SIG-M5 (cell line): ENCODE measurements around the gene KCTD3.

Experiments
- DNase-seq: peaks from one replicate; lab custom pipeline; 2025; lab: John Stamatoyannopoulos, UW

The KCTD3 gene

DNA sequence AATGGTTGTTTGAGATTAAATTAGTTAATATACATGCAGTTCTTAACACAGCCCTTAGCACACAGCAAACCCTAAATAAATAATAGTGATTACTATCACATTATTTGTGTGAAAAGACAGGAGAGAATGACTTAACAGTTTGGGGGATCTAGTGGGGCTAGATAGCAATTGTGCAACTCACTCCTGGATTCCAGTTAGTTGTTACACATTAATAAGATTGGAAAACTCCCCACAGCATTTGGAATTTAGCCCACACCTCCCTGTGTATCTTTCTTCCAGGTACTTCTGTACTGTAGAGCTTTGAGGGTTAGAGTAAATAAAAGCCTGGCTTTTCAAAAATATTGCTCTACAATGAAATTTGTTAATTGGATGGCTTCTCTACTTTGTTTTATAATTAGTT, 93.2 kb downstream of the KCTD3 start:
- no peak for DNase-seq

- DNase-seq: no peak
Observed at GRCh38 chr1:215661033-215661432, 93.9 kb downstream of the KCTD3 start.

- no peak for DNase-seq
Observed at GRCh38 chr1:215665215-215665614, 98.1 kb downstream of the KCTD3 start.

DNA sequence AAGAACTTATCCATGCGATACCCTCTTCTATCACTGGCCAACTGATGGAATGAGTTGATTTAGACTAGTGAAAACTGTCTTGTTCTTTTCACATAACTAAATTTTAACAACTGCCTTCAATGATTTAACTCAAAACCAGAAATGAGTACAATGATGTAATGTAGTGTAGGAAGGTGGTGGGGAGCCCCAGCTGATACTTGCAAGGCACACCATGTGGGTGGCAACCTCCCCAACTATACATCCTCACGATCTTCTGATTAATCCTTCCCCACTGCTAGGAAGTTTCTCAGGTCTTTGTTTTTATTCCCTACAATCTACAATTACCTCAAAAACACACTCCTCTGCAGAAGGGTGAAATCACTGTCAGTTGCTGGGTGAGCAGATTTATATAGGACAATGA, 100.7 kb downstream of the KCTD3 start:
- no peak for DNase-seq

DNA sequence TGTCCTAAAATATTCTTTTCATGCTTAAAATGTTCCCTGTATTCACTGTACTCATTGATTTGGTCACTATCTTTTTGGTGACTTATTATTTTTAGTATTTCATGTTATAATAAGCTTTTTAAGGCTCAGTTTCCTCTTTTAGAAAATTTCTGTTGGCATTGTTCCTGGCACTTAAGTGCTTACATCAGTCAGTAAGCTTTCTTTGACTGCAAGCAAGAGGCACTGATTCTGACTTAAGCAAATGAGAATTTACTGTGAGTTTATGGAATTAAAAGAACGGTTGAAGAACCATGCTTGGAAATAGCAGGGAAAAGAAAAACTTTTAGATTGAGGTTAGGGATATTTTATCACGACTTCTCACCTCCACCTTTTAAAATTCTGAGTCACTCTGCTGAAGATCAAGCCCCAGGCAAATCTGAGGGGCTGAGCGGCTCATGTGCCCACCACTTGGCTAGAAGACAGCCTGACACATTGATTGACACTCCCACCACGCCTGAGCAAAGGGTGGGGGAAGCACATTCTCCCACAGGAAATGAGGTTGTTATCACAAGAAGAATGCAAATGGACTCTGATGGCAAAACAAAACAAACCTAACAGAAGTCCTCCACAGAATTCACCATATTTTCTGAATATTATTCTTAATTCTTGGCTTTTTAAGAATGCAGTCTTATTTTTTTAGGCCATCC, 102.8 kb downstream of the KCTD3 start:
- no peak for DNase-seq
